Esophagus squamous epithelium (tissue), 5 donors: ENCODE data around the gene LEUTX. TPM values are rescaled to one million over a fixed set of nuclear protein-coding genes. Genes with fewer than 3 reads are reported as not detected.
"Not testable (repeated sequence)": the region's sequence is repeated elsewhere in the genome, so short reads cannot be mapped to it uniquely, and the experiment has no call there.

Experiments
- DNase-seq: peaks from one replicate; lab custom pipeline; 2025; lab: John Stamatoyannopoulos, UW
- H3K27ac ChIP-seq, 4 donors: fragments of 200-600 bp; sonication (generic); one replicate each; pipeline ENCODE4 v1.5.1; 2016 to 2019; ENCODE audit warnings: mild to moderate bottlenecking in 1 of 4
- H3K27me3 ChIP-seq, 4 donors: fragments of 200-600 bp; sonication (generic); 1 replicate in 3 of 4; 2 replicates in 1 of 4; pipeline versions ENCODE4 v1.5.1 to v1.6.0; 2017 to 2021; ENCODE audit warnings: antibody characterized with exemption in 1 of 4
- H3K36me3 ChIP-seq, 3 donors: fragments of 200-600 bp; sonication (generic); one replicate each; pipeline ENCODE4 v1.5.1; 2016 to 2019
- H3K4me1 ChIP-seq, 3 donors: fragments of 200-600 bp; sonication (generic); one replicate each; pipeline ENCODE4 v1.5.1; 2017 to 2019
- H3K4me3 ChIP-seq, 4 donors: fragments of 200-600 bp; sonication (generic); 1 replicate in 3 of 4; 2 replicates in 1 of 4; pipeline ENCODE4 v1.5.1; 2016 to 2019; ENCODE audit warnings: mild to moderate bottlenecking in 2 of 4, moderate library complexity in 1 of 4
- H3K9me3 ChIP-seq, 3 donors: fragments of 200-600 bp; sonication (generic); one replicate each; pipeline ENCODE4 v1.5.1; 2016 to 2019
- POLR2A ChIP-seq, 4 donors: fragments of 450-650 bp; IDR thresholded peaks; one replicate each; pipeline ENCODE4 v1.6.1; 2017; ENCODE audit warnings: antibody characterized with exemption in 4 of 4, mild to moderate bottlenecking in 4 of 4, moderate library complexity in 3 of 4
- WGBS, 2 donors: methylation state at CpG; one replicate each; pipeline ENCODE4 v1.1.5; 2018; 5-methylcytosine and 5-hydroxymethylcytosine counted together
- intact Hi-C: fragments of 100-400 bp; cut with DNase I; formaldehyde crosslinking; loops from one replicate; pipeline ENCODE4 v1.15.0; 2022
- total RNA-seq, 4 donors: library from RNA; depleted of rRNA; stranded (reverse); fragments of >200 nt; gene quantifications; one replicate each; pipeline ENCODE4 v1.1.0, GENCODE V29; 2016
- TF ChIP-seq, protein P1 (sequence below), 6 experiments: fragments of 450-650 bp in 4 of 6; fragments of 200-600 bp in 2 of 6; sonication (generic) in 2 of 6; IDR thresholded peaks; one replicate each; pipeline ENCODE4 v1.5.1; 2016 to 2019; ENCODE audit warnings: antibody characterized with exemption in 6 of 6, mild to moderate bottlenecking in 4 of 6, moderate library complexity in 4 of 6
- donor health status: DM: yes; HTN: yes; CAD: no.

LEUTX gene
- total RNA-seq, 4 donors from 2014 or later: not detected

GRCh38 chr19:39754544-39754943 lies 24.1 kb upstream of the LEUTX start:
- 55 to 67% methylated on average over 2 of the region's 2 CpGs for WGBS, 2 donors
- H3K27me3 ChIP-seq: peaks cover 0 to 52% (median 0%) of the 10 kb centered on the region in 4 donors

DNA sequence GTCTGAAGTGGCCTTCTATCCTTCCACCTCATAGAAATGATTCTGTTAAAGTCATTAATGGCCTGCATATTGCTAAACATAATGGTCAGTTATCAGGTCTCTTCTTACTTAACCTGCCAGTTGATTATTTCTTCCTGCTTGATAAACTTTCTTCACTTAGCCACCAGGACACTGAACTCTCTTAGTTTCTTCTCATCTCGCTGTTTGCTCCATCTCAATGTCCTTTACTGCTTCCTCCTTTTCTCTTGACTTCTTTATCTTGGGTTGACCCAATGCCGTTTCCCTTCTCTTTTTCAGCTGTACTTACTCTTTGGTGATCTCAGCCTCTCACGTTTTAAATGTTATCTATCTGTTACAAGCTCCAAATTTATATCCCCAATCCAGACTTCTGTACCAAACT lies 23.7 kb upstream of the LEUTX start:
- H3K27ac ChIP-seq: no peak overlapping the region
- no peak overlapping the region for H3K4me3 ChIP-seq
- WGBS, 2 donors: 52 to 60% methylated on average over 3 of the region's 3 CpGs
- H3K4me1 ChIP-seq: no peaks in the 10 kb centered on the region
- DNase-seq: no peak
- no peaks in the 10 kb centered on the region for H3K36me3 ChIP-seq
- H3K27me3 ChIP-seq: peaks cover 0 to 53% (median 0%) of the 10 kb centered on the region in 4 donors
- intact Hi-C loops: no loop called here
- no peaks in the 10 kb centered on the region for H3K9me3 ChIP-seq
- TF ChIP-seq, protein P1, sequence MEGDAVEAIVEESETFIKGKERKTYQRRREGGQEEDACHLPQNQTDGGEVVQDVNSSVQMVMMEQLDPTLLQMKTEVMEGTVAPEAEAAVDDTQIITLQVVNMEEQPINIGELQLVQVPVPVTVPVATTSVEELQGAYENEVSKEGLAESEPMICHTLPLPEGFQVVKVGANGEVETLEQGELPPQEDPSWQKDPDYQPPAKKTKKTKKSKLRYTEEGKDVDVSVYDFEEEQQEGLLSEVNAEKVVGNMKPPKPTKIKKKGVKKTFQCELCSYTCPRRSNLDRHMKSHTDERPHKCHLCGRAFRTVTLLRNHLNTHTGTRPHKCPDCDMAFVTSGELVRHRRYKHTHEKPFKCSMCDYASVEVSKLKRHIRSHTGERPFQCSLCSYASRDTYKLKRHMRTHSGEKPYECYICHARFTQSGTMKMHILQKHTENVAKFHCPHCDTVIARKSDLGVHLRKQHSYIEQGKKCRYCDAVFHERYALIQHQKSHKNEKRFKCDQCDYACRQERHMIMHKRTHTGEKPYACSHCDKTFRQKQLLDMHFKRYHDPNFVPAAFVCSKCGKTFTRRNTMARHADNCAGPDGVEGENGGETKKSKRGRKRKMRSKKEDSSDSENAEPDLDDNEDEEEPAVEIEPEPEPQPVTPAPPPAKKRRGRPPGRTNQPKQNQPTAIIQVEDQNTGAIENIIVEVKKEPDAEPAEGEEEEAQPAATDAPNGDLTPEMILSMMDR (IDR thresholded peaks at IDR 0.05): no peak
- TF ChIP-seq POLR2A (IDR thresholded peaks at IDR 0.05): no peak

More at GRCh38 chr19:39754544-39754943, 24.1 kb upstream of the LEUTX start:
- no peak for TF ChIP-seq POLR2A (IDR thresholded peaks at IDR 0.05)
- TF ChIP-seq, protein P1 (IDR thresholded peaks at IDR 0.05): no peak
- H3K4me3 ChIP-seq: no peak overlapping the region
- H3K27ac ChIP-seq: no peak overlapping the region
- H3K9me3 ChIP-seq: no peaks in the 10 kb centered on the region
- H3K36me3 ChIP-seq: no peaks in the 10 kb centered on the region
- DNase-seq: no peak
- no peaks in the 10 kb centered on the region for H3K4me1 ChIP-seq
- intact Hi-C loops: no loop called here

DNA sequence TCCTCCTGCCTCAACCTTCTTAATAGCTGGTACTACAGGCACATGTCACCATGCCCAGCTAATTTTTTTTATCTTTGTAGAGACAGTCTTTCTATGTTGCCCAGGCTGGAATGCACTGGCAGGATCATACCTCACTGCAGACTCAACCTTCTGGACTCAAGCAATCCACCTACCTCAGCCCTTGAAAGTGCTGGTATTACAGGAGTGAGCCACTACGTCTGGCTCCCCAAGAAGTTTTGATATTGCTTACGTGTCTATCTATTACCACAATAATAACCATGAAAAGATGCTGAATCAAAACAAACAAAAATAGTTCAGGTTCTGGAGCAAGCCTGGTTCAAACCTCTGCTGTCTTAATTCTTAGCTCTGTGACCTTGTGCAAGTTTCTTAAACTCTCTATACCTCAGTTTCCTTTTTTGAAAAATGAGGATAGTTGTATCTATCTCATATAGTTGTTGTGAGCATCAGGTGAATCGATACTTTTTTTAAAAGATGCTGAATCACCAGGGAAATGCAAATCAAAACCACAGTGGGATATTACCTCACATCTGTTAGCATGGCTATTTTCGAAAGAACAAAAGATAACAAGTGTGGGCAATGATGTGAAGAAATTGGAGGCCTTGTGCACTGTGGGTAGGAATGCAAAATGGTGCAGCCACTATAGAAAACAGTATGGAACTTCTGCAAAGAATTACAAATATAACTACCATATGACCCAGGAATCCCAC lies 19.0 kb upstream of the LEUTX start:
- H3K27ac ChIP-seq: no peak overlapping the region
- H3K27me3 ChIP-seq: peaks cover 0 to 45% (median 0%) of the 10 kb centered on the region in 4 donors
- DNase-seq: no peak
- 41 to 59% methylated on average over 4 of the region's 4 CpGs for WGBS, 2 donors
- H3K4me1 ChIP-seq: no peaks in the 10 kb centered on the region
- no peaks in the 10 kb centered on the region for H3K9me3 ChIP-seq
- TF ChIP-seq, protein P1 (IDR thresholded peaks at IDR 0.05): no peak
- no peak for TF ChIP-seq POLR2A (IDR thresholded peaks at IDR 0.05)
- H3K4me3 ChIP-seq: no peak overlapping the region
- H3K36me3 ChIP-seq: no peaks in the 10 kb centered on the region
- intact Hi-C loops: no loop called here

DNA sequence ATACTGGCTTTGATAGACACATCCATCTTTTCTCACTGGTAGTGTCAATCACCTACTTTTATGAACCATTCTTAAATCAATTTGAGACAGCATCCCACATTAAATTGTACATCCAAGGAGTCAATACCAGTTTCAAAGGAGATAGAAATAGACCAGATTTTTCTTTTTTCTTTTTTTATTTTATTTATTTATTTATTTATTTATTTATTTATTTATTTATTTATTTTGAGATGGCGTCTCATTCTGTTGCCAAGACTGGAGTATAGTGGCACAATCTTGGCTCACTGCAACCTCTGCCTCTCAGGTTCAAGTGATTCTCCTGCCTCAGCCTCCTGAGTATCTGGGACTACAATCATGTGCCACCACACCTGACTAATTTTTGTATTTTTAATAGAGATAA lies 16.8 kb upstream of the LEUTX start:
- H3K4me3 ChIP-seq, intact Hi-C loops, H3K9me3 ChIP-seq, H3K4me1 ChIP-seq, DNase-seq, H3K36me3 ChIP-seq, H3K27ac ChIP-seq: not testable (repeated sequence)
- WGBS, 2 donors: 82 to 83% methylated on average over 1 of the region's 1 CpG
- H3K27me3 ChIP-seq: peaks cover 0 to 36% (median 0%) of the 10 kb centered on the region in 4 donors

DNA sequence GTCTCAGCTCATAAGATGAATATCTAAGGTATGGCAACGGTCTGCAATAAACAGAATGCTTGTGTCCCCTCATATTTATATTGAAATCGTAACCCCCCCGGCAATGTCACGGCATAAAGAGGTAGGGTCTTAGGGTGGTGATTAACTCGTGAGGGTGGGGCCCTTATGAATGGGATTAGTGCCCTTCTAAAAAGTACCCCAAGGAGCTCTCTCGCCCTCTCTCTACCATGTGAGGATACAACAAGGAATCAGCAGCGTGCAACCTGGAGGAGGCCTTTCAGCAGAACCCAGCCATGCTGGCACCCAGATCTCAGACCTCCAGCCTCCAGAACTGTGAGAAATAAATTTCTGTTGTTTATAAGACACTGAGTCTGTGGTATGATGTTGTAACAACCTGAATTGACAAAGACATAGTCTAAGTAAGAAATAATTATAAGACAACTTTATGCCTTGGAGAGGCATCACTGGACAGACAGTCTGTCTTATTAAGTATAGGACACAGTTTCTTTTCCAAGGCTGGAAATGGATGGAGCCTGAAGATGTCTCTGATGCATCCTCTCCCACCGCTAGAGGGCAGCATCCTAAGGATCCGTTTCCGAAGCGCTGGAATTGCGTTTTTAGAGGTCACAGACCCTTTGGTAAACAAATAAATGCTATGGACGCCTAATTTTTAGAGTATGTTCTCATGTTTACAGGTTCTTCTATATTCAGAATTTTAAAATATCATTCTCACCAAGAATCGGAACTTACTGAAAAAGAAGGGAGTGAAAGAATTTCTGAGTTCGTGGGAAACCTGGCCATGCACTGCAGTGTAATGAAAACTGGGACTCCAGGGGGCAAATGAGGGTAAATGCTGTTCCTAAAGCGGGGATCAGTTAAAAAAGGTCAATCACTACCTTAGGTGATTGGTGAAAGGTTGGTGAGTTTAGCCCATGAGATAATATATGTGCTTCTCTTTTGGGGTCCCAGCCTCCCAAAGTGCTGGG lies 13.3 kb upstream of the LEUTX start:
- intact Hi-C loops: no loop called here
- Histone ChIP-seq H3K4me3 (no peak overlapping the region), H3K27ac (no peak overlapping the region), H3K9me3 (no peaks in the 10 kb centered on the region), H3K4me1 (no peaks in the 10 kb centered on the region), H3K36me3 (no peaks in the 10 kb centered on the region), H3K27me3 (peaks cover 0 to 18% (median 0%) of the 10 kb centered on the region in 4 donors)
- TF ChIP-seq POLR2A (IDR thresholded peaks at IDR 0.05): no peak
- TF ChIP-seq, protein P1 (IDR thresholded peaks at IDR 0.05): peak; percentile 45 to 68 (median 52)
- WGBS, 2 donors: 36 to 47% methylated on average over 14 to 16 of the region's 16 CpGs
- DNase-seq: no peak
